Right forelimb (tissue), 1 donor: ENCODE measurements around the gene RIPOR3.
"Not testable (repeated sequence)": the region's sequence is repeated elsewhere in the genome, so short reads cannot be mapped to it uniquely, and the experiment has no call there.

Experiments used
- DNase-seq: peaks from one replicate; pipeline ENCODE4 v3.0.0-alpha.2; 2018

RIPOR3 gene

DNA sequence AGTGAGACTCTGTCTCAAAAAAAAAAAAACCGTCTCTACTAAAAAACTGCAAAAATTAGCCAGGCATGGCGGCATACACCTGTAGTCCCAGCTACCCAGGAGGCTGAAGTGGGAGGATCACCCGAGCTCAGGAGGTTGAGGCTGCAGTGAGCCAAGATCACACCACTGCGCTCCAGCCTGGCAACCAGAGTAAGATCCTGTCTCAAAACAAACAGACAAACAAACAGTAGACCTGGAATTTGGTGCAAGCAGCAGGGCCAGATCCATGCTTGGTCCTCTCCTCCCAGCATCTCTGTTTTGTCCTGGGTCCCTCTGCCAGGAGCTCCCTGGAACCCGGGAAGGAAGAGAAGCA, 11.6 kb downstream of the RIPOR3 start:
- DNase-seq, result no peak

GRCh38 chr20:50678169-50678898, 13.0 kb downstream of the RIPOR3 start:
- no peak for DNase-seq

DNA sequence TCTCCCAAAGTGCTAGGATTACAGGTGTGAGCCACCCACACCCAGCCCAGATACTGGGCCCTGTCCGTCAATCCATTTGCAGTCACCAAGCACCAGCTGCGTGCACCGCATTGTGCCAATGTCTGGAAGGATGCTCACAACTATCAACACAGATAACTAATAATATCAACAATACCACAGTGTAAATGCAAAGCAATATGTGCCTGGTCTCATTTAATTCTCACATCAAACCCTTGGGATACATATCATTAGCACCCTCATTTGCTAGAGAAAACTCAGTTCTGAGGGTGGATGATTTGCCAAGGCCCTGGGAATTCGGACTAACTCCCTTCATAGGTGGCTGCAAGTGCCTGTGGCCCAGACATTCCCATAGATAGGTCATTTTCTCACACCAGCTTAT, 14.5 kb downstream of the RIPOR3 start:
- no peak for DNase-seq

DNA sequence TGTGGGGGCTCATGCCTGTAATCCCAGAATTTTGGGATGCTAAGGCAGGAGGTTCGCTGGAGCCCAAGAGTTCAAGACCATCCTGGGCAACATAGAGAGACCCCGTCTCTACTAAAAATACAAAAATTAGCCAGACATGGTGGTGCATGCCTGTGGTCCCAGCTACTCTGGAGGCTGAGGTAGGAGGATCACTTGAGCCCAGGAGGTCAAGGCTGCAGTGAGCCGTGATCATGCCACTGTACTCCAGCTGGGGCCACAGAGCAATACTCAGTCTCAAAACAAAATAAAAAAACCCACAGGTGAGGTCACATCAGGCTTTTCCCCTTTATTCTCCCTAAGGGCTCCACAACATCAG, 15.0 kb downstream of the RIPOR3 start:
- DNase-seq, result not testable (repeated sequence)

DNA sequence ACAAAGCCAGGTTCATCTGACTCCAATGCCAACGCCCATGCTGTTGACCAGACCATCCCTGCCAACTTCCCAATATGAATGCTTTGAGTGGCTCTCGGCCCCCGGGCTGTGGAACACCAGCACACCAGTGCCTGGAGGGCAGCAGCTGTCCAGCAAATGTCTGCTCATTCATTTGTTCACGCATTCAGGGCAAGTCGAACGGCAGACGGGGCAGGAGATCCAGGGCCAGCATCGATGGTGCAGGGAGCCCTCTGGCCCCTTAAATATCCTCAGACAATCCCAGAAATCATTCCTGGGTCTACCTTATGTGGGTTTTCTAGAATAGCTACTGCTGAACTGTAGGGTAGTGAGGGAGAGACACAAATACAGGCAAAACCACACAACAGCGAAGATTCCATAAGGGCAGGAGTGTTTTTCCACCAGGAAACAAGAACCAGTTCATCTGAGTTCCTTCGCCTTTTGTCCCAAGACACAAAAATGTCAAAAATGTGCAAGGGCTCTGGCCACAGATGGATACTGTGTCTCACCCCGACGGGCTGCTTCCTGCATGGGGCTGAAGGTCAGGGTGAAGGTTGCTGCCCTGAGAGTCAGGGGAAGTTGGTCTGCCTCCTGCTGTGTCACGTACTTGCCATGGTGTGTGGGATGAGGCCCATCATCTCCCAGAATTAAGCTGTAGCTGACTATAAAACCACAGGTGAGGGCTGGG, 15.5 kb downstream of the RIPOR3 start:
- DNase-seq, result no peak

DNA sequence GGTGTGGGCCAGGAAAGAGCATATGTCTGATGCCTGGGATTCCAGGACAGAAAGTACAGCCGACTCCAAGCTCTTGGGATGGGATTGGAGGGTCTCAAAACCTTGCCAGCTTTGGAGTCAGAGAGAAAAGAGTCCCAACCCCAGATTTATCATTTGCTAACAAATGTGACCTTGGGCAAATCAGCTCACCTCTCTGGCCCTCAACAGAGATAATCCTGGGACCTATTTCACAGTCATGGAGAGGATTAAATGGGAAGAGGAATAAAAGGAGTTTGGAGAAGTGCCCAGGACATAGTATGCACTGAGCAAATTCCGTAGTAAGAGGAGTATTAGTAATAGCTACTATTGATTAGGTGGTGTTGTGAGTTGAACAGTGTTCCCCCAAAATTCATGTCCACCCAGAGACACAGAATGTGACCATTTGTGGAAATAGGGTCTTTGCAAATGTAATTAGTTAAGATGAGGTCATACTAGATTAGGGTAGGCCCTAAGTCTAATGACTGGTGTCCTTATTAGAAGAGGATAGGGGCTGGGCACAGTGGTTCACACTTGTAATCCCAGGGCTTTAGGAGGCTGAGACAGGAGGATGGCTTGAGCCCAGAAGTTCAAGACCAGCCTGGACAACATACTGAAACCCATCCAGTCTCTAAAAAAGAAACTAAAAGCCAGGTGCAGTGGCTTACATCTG, 17.1 kb downstream of the RIPOR3 start:
- DNase-seq, result no peak

DNA sequence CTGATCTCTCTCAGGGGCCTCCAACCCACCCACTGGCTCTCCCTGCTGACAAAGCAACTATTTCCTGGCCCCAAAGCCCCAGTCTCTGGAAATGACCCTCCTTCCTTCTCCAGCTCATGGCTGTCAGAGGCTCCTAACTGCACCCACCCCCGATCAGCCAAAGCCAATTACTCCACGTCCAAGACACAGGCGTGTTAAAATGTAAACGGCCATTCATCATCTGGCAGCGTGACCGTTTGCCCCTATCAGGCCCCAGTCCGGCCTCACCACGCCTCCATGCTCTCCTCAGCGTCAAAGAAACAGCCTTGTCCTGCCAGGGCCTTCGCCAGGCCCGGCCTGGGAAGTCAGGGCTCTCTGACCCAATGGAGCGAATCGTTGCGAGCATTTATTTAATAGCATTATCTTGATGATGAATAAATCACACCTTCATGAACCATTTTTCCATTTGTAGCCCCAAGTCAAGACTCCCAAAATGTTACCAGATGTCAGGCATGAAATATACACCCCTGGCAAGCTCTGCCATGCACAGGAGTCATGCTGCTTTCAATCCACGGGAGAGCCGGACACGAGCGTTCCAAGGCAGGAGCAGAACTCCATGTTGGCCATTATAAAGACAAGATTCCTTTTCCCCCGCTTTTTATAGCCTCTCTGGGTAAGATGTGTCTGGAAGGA, 17.7 kb downstream of the RIPOR3 start:
- DNase-seq, result peak; percentile 79

DNA sequence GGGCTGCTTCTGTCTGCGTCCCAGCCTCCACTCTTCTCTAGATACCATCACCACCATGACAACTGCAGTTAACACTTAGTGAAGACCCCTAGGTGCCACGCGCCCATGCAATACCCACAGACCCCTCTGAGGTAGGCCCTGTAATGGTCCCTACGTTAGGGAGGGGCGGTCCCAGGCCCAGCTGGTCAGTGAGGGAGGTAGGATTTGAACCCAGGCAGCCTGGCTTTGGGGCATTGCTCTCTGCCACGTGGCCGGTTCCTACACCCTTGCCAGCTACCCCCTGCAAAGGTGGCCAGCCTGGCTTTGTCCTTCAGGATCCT, 18.2 kb downstream of the RIPOR3 start:
- DNase-seq, result no peak

DNA sequence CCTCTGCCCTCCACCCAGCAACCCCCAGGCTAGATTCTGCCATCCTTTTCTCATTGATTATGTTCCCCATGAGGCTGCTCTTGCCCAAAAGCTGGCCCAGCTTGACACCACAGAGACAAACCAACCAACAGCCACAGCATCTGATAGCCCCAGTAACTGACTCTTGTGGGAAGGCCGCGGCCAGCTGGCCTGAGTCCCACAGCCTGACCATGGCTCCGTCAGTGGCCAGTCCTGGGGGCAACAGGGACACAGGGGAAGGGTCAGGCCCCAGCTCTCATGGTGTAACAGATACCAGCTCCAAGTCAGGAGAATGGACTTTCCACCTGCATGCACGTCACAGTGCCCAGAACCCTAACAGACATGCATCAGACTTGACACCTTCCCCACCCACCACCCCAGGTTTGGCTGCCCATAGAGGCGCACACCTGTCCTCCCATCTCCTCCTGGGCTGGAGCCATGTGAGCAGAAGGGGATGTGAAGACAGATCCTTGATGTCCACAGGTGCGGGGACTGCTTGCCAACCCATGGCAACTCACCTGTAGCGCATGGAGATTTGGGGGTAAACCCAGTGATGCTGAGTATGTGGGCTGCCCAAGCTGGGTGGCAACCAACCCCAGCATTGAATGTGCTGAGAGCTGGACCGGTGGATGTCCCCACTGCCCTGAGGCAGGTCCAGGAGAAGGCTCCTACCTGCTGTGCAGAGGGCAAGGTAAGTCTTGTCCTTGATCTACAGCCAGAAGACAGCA, 18.8 kb downstream of the RIPOR3 start:
- no peak for DNase-seq

DNA sequence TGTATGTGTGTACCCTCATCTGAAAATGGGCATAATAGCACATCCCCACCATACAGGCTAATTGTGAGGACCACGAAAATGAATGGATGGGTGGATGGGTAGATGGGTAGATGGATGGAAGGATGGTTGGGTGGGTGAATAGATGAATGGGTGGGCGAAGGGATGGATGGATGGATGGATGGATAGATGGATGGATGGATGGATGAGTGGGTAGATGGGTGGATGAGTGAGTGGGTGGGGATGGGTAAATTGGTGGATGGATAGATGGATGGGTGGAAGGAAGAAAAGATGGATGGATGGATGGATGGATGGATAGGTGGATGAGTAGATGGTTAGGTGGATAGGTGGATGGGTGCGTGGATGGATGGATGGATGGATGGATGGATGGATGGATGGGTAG, 19.7 kb downstream of the RIPOR3 start:
- no peak for DNase-seq

GRCh38 chr20:50671010-50671409, 20.3 kb downstream of the RIPOR3 start:
- DNase-seq, result not testable (repeated sequence)

DNA sequence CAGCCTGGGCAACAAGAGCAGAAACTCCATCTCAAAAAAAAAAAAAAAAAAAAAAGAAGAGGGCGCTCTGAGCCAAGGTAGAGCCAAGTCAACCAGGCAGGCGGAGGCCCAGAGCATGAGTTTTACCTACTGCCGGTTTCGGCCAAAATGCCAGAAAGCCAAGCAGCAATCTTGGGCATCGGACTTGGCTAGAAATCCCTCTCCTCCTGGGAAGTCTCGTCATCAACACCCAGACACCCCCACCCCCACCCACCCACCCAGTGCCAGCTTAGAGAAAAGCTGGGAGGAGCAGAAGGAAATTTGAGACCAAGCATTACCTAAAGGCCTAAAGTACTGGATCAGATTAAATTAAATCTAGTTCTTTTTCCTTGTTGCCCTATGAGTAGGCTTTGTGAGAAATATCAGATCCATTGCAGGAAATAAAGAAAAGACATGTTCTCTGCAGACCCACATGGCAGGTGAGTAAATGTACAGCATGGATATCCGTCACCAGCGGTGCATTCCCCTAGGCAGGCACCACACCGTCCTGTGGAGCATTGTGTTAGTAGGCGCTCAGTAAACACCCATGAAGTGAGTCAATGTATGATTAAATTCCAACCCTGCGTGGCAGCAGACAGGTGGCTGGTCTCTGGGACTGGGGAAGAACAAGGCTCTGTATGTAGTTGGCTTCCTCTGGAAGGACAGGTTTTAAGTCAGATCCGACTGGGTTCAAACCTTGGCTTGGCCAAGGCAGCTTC, 21.0 kb downstream of the RIPOR3 start:
- DNase-seq, result no peak

DNA sequence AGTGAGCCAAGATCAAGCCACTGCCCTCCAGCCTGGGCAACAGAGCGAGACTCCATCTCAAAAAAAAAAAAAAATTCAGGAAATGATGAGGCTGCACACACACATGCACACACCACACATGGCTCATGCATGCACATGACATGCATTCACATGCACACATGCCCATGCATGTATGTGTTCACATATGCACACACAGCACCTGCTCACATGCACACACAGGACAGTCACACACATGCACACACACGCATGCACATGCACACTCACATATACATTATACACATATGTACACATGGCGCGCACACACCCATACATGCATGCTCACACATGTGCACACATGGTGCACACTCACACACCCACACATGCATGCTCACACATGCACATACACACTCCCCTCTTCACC, 22.5 kb downstream of the RIPOR3 start:
- no peak for DNase-seq

DNA sequence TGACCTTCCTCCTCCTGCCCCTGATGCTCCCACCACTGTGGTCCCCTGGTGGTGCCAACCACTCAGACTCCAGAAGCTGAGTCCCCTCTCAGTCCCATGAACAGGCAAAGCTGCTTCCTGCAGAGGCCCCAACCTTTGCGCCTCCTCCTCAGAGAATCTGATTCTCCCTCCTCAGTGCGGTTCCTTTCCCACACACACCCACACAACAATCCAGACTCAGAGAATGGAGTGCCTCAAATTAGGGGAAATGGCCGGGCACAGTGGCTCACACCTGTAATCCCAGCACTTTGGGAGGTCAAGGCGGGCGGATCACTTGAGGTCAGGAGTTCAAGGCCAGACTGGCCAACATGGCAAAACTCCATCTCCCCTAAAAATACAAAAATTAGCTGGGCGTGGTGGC, 23.0 kb downstream of the RIPOR3 start:
- DNase-seq, result no peak

DNA sequence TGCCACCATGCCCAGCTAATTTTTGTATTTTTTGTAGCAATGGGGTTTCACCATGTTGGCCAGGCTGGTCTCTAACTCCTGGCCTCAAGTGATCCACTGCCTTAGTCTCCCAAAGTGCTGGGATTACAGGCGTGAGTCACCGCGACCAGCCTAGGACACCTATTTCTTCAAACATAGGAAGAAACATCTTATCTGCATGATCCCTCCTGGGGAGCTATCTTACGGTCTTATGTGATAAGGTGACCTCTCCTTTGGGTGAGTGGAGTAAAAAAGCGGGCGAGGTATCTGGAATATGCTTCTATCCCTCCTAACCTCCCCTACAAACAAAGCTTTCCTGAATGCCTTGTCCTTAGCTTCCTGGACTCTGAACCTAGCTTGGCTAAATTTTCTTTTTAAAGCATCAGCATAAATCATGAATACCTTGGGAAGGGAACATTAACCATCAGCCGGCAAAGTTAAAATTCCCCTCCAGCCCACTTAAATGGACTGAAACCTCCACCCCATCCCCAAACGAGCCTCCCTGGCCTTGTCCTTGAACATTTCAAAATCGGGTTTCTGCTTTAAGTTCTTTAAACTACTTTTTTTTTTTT, 24.5 kb downstream of the RIPOR3 start:
- DNase-seq, result no peak

- DNase-seq, result no peak
Observed at GRCh38 chr20:50664254-50664653, 27.1 kb downstream of the RIPOR3 start.

DNA sequence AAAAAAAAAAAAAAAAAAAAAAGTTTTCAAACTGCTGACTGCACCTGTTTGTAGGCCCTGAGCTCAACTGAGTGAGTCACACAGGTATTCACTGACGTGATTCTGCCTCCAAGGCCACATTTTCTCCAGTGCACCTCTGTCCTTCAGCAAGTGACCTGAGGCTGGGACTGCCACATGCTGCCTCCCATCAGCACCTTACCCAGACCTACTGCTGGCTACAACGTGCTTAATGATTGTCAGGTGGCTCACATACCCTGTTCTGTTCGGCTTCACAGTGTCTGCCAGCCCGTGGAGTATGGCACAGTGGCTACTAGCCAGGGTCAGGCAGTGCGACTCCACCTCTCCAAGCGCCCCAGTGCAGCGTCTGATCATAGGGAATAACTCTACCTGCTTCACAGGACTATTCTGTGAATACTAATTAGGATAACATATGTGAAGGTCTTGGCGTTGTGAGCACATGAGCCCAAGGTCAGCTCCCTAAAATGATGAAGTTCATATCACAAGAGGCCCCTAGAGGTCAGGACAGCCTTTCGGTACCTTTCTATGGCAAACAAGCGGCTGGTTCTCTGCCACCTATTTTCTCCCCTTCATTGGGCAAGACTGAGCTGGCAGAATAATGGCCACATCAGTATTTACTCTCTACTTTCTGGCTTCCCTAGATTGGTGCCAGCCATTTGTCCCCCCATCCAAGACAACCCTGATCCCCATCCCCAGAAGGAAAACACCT, 28.1 kb downstream of the RIPOR3 start:
- DNase-seq, result no peak

GRCh38 chr20:50659975-50660670, 31.2 kb downstream of the RIPOR3 start:
- no peak for DNase-seq

DNA sequence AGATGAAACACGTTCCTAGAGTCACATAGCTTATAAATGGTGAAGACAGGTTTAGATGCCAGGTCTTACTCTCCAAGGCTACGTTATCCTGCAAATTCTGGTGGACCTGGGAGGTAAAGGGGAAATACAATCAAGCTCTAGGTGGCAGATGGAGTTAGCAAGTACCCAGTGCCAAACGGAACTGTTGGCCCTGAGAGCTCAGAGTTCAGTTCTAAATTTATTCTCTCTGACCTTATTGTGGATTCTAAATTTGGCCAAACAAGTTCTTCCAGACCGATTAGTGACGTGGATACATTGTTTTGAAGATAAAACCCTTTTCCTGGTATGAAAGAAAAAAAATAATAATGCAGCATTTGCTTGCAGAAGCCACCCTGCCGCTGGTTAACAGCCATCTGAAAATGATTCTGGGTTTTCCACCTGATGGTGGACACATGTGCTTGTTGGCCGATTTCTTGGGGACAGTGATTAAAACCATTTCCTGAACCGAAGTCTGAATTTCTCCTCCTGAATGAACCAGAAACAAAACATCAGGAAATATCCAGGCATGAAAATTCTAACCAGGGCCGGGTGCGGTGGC, 32.5 kb downstream of the RIPOR3 start:
- no peak for DNase-seq

DNA sequence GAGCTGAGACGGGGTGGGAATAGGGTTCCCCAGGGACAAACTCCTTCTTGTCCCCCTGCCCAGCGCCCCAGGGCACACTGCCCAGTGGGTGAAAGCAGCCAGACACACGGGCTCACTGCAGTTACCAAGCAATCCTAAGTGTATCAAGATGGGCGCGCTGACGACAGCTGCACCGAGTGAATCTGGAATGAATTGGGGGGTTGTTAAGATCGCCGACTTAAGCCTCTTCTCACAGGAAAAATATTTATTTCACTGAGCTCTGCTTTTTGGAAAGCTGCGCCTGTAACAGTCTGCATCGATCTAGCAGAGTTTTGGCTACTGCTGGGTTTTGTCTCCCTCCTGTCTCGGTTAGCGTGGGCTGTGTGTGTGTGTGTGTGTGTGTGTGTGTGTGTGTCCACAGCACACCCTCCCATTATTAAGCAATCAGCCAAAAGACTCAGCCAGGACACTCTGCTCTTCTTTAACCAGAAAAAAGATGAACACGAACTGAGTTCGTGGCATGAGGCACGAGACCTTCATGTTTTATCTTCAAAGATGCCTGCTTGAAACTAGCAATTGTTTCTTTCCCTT, 35.9 kb downstream of the RIPOR3 start:
- DNase-seq, result peak; percentile 91
